WERI-Rb-1 (cell line): ENCODE data around the gene ACAD11.

ENCODE experiments used
- DNase-seq: peaks from one replicate; pipeline ENCODE4 v3.0.0-alpha.2; 2020
- H3K27ac ChIP-seq: fragments of 250-450 bp; sonication (Bioruptor Pico); 2 replicates; pipeline ENCODE4 v1.5.1; 2020; ENCODE audit warnings: mild to moderate bottlenecking, moderate library complexity
- H3K27me3 ChIP-seq: fragments of 250-450 bp; sonication (Bioruptor Pico); 2 replicates; pipeline ENCODE4 v1.5.1; 2021; ENCODE audit warnings: mild to moderate bottlenecking, low read depth, moderate library complexity; ENCODE audit not compliant: insufficient read depth, severe bottlenecking
- H3K36me3 ChIP-seq: fragments of 250-450 bp; sonication (Bioruptor Pico); 2 replicates; pipeline ENCODE4 v1.5.1; 2020; ENCODE audit warnings: mild to moderate bottlenecking, moderate library complexity
- H3K4me3 ChIP-seq: 2 replicates; pipeline ENCODE4 v1.5.1; 2011; ENCODE audit warnings: low read depth, mild to moderate bottlenecking, control low read depth, low read length
- H3K9me3 ChIP-seq: fragments of 250-450 bp; sonication (Bioruptor Pico); 2 replicates; pipeline ENCODE4 v1.5.1; 2021; ENCODE audit warnings: mild to moderate bottlenecking, moderate library complexity; ENCODE audit not compliant: severe bottlenecking
- TF ChIP-seq, protein P1 (sequence below): IDR thresholded peaks from 2 replicates; pipeline ENCODE4 v1.5.1; 2011; ENCODE audit warnings: low read depth, mild to moderate bottlenecking, control low read depth, inconsistent platforms, low read length

ACAD11 gene

GRCh38 chr3:132569153-132569552 lies 90.5 kb downstream of the ACAD11 start:
- no peak for DNase-seq
- no peak overlapping the region for H3K27ac ChIP-seq

GRCh38 chr3:132568422-132568821 lies 91.2 kb downstream of the ACAD11 start:
- TF ChIP-seq, protein P1, sequence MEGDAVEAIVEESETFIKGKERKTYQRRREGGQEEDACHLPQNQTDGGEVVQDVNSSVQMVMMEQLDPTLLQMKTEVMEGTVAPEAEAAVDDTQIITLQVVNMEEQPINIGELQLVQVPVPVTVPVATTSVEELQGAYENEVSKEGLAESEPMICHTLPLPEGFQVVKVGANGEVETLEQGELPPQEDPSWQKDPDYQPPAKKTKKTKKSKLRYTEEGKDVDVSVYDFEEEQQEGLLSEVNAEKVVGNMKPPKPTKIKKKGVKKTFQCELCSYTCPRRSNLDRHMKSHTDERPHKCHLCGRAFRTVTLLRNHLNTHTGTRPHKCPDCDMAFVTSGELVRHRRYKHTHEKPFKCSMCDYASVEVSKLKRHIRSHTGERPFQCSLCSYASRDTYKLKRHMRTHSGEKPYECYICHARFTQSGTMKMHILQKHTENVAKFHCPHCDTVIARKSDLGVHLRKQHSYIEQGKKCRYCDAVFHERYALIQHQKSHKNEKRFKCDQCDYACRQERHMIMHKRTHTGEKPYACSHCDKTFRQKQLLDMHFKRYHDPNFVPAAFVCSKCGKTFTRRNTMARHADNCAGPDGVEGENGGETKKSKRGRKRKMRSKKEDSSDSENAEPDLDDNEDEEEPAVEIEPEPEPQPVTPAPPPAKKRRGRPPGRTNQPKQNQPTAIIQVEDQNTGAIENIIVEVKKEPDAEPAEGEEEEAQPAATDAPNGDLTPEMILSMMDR = no peak
- H3K4me3 ChIP-seq = no peak overlapping the region
- H3K36me3 ChIP-seq = no peaks in the 10 kb centered on the region
- no peak for DNase-seq
- no peak overlapping the region for H3K27ac ChIP-seq
- no peaks in the 10 kb centered on the region for H3K27me3 ChIP-seq
- no peaks in the 10 kb centered on the region for H3K9me3 ChIP-seq

More at GRCh38 chr3:132569153-132569552, 90.5 kb downstream of the ACAD11 start:
- H3K36me3 ChIP-seq = no peaks in the 10 kb centered on the region
- H3K4me3 ChIP-seq = no peak overlapping the region
- no peaks in the 10 kb centered on the region for H3K9me3 ChIP-seq
- TF ChIP-seq, protein P1 = no peak
- no peaks in the 10 kb centered on the region for H3K27me3 ChIP-seq

DNA sequence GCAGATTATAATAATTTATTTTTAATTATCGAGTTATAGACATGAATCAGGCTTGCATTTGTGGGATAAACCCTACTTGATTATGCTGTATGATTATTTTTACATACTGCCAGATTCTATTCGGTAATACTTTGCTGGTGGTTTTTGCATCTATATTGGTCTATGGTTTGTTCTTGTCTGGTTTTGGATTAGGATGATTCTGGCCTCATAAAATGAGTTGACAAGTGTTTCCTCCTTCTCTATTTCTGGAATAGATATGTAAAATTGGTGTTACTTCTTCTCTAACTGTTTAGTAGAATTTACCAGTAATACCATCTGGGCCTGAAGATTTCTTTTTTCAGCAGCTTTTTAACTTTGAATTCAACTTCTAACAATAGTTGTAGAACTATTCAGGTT lies 95.5 kb downstream of the ACAD11 start:
- Histone ChIP-seq H3K4me3 (no peak overlapping the region), H3K27me3 (no peaks in the 10 kb centered on the region), H3K9me3 (no peaks in the 10 kb centered on the region), H3K36me3 (no peaks in the 10 kb centered on the region), H3K27ac (no peak overlapping the region)
- DNase-seq = no peak
- TF ChIP-seq, protein P1 = no peak

GRCh38 chr3:132563420-132564069 lies 96.1 kb downstream of the ACAD11 start:
- TF ChIP-seq, protein P1 = no peak
- H3K27me3 ChIP-seq = no peaks in the 10 kb centered on the region
- DNase-seq = no peak
- H3K36me3 ChIP-seq = no peaks in the 10 kb centered on the region
- no peak overlapping the region for H3K4me3 ChIP-seq
- H3K9me3 ChIP-seq = no peaks in the 10 kb centered on the region
- H3K27ac ChIP-seq = no peak overlapping the region

DNA sequence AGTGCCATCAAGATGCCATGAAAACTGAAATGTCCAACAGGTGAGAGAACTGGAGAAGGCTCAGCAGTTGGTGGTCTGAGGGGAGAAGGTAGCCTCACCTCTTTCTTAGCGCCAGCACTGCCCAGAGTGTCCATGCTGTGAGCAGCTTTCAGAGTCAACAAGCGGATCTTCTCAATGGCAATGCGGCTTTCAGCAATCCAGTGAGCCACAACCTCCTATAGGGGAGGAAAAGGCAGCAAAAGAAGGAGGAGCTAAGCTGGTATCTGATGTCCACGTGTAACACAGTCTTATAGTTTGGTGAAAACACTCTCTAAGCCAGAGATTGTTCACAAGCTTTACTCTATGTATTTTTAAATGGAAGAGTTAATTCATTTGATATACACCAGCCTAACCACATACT lies 98.6 kb downstream of the ACAD11 start:
- TF ChIP-seq, protein P1 = no peak
- H3K4me3 ChIP-seq = no peak overlapping the region
- H3K9me3 ChIP-seq = no peaks in the 10 kb centered on the region
- no peak for DNase-seq
- no peak overlapping the region for H3K27ac ChIP-seq
- no peaks in the 10 kb centered on the region for H3K36me3 ChIP-seq
- no peaks in the 10 kb centered on the region for H3K27me3 ChIP-seq
